AG04450 (cell line): Measurements from ENCODE around the gene CGRRF1. TPM values are rescaled to one million over a fixed set of nuclear protein-coding genes. Genes with fewer than 3 reads are reported as not detected.

Source experiments
- CTCF ChIA-PET: fragments of 300-600, 350-600 bp; formaldehyde crosslinking; extraction: SDS; loops from one replicate; lab custom pipeline; 2022; ENCODE audit warnings: antibody characterized with exemption, inconsistent platforms; lab: Charles Lee
- POLR2A ChIA-PET: fragments of 350-600 bp; formaldehyde crosslinking; extraction: SDS; loops from one replicate; lab custom pipeline; 2021; ENCODE audit warnings: antibody characterized with exemption, inconsistent platforms; lab: Yijun Ruan, JAX
- DNase-seq: peaks from one replicate; pipeline ENCODE4 v3.0.0-alpha.2; 2011; ENCODE audit warnings: low read depth, low spot score
- H3K27ac ChIP-seq: one replicate; pipeline ENCODE4 v1.5.1; 2012; ENCODE audit warnings: low read depth, low read length, control low read depth
- H3K27me3 ChIP-seq: one replicate; pipeline ENCODE4 v1.6.0; 2012; ENCODE audit warnings: low read length; ENCODE audit not compliant: control insufficient read depth, insufficient read depth
- H3K4me3 ChIP-seq: 2 replicates; pipeline ENCODE4 v1.5.1; 2011; ENCODE audit warnings: mild to moderate bottlenecking, low read depth, low read length, control low read depth
- H3K9me3 ChIP-seq: 2 replicates; pipeline ENCODE4 v1.5.1; 2012; ENCODE audit warnings: low read length; ENCODE audit not compliant: control insufficient read depth, insufficient read depth
- polyA plus RNA-seq: library from polyadenylated mRNA; depleted of rRNA; stranded (reverse); fragments of >200 nt; gene quantifications from 2 replicates; pipeline ENCODE4 v1.2.3, GENCODE V29; 2011
- TF ChIP-seq, protein P1 (sequence below): IDR thresholded peaks from 2 replicates; pipeline ENCODE4 v1.5.1; 2011; ENCODE audit warnings: low read depth, low read length, control low read depth, inconsistent platforms

CGRRF1 gene
- polyA plus RNA-seq, 1 experiment, result 22.2 TPM

DNA sequence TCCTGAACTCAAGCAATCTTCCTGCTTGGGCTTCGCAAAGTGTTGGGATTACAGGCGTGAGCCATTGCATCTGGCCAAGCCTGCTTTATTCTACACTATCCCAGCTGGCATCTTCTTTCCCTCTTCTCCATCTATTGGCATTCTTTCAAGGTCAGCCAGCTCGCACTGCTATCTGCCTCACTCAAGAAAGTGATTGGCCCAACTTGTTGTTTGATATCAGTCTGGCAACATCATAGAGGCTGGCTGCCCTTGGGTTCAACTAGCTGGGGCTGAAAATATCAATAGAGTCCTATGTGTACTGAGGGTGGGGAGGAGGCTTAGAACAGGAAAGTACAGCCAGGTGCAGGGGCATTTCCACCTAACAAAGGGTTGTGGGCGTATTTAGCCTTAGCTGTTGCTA is 38.1 kb upstream of the CGRRF1 start:
- H3K4me3 ChIP-seq, result no peak overlapping the region
- DNase-seq, result no peak
- POLR2A ChIA-PET, result interaction anchor here (0.5 kb wide), 1 partner anchor 20 kb away, joined by 9 read pairs; no protein-coding TSS in a partner anchor
- H3K27me3 ChIP-seq, result no peaks in the 10 kb centered on the region
- H3K9me3 ChIP-seq, result peaks cover 2% of the 10 kb centered on the region; the same call in 1 of the 2 replicates
- CTCF ChIA-PET, result interaction anchor here (1.1 kb wide), 1 partner anchor 302 kb away, joined by 3 read pairs; no protein-coding TSS in a partner anchor
- TF ChIP-seq, protein P1, sequence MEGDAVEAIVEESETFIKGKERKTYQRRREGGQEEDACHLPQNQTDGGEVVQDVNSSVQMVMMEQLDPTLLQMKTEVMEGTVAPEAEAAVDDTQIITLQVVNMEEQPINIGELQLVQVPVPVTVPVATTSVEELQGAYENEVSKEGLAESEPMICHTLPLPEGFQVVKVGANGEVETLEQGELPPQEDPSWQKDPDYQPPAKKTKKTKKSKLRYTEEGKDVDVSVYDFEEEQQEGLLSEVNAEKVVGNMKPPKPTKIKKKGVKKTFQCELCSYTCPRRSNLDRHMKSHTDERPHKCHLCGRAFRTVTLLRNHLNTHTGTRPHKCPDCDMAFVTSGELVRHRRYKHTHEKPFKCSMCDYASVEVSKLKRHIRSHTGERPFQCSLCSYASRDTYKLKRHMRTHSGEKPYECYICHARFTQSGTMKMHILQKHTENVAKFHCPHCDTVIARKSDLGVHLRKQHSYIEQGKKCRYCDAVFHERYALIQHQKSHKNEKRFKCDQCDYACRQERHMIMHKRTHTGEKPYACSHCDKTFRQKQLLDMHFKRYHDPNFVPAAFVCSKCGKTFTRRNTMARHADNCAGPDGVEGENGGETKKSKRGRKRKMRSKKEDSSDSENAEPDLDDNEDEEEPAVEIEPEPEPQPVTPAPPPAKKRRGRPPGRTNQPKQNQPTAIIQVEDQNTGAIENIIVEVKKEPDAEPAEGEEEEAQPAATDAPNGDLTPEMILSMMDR, result no peak
- H3K27ac ChIP-seq, result no peak overlapping the region

DNA sequence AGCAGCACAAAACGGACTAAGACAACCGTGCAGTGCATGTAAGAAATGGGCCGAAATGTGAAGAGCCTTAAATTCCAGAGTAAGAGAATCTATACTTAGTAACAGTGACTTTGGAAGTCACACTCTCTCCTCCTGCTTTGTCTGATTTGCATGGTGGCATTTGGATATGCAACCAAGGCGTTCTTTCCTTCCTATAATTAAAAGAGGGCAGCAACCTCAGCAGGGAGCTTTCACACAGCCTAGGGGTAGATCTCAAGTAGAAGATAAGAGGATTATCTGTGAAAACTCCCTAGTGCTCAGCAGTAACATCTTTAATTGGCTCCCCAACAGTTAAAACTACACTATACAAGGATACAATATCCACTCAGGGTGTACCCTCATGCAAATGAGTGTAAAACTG is 37.4 kb upstream of the CGRRF1 start:
- Histone ChIP-seq H3K4me3 (no peak overlapping the region), H3K27ac (no peak overlapping the region), H3K9me3 (no peaks in the 10 kb centered on the region), H3K27me3 (no peaks in the 10 kb centered on the region)
- ChIA-PET CTCF (no interaction called here), POLR2A (no interaction called here)
- TF ChIP-seq, protein P1, result no peak
- no peak for DNase-seq

DNA sequence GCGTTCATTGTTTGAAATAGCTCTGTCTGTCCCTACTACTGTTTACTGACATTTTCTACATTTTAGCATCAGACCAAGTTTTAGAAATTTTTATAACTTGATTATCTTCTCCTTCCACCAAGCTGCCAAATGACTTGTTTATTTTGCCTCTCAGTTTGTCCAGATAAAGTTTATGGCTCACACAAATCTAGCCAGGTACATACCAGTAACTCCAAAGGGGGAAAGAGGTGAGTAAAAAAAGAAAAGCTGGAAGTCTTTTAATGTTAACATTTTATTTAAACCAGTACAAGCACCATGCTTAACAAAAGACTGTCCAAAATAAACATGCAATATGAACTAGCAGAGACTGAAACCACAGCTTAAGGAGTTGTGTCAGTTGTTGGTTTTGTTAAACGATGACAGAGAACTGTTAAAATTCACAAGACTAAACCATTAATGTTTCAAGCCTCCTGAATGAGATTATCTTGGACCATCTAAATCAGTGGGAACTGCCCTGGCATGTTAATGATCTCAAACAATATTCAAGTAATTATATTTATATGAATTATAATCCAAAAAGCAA is 35.4 kb upstream of the CGRRF1 start:
- TF ChIP-seq, protein P1, result no peak
- H3K27ac ChIP-seq, result no peak overlapping the region
- no peaks in the 10 kb centered on the region for H3K27me3 ChIP-seq
- no peak for DNase-seq
- ChIA-PET CTCF (interaction anchor here (0.6 to 1.0 kb wide), 2 partner anchors 19 to 35 kb away, joined by 3 to 4 read pairs; partner anchors contain the start of gene CGRRF1), POLR2A (interaction anchor here (2.5 kb wide), 1 partner anchor 14 kb away, joined by 7 read pairs; no protein-coding TSS in a partner anchor)
- no peaks in the 10 kb centered on the region for H3K9me3 ChIP-seq
- H3K4me3 ChIP-seq, result no peak overlapping the region

DNA sequence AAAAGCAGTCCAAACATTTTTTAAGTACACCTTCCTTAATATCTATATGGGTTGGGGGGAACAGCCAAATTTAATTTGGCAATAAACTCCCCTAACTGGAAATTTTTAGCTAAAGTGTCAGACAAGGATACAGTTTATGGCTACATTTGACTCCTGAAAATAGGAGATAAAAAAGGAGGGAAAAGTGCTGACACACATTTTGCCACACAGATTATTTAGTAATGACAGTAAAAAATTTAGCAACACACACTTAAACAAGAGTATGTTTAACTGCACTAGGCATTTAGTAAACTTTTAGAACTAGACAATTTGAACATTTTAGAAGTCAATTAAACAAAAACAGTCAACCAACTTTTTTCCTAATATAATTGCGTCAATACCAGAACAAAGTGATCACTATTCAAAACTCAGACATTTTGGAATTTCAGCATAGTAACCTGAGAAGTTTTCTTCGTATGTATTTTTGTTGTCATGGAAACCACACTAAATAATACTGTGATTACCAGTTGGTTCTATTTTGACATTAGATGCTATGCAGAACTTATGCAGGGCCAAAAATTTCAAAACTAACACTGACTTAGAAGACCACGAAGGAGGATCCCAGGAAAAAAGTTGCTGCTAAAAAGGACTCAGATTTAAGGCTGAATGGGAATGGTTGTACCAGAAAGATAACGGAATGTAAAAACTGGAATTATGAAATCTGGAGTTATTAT is 34.4 kb upstream of the CGRRF1 start:
- Histone ChIP-seq H3K27me3 (no peaks in the 10 kb centered on the region), H3K9me3 (no peaks in the 10 kb centered on the region), H3K27ac (no peak overlapping the region), H3K4me3 (no peak overlapping the region)
- TF ChIP-seq, protein P1, result no peak
- no peak for DNase-seq
- POLR2A ChIA-PET, result interaction anchor here (2.5 kb wide), 1 partner anchor 13 kb away, joined by 7 read pairs; no protein-coding TSS in a partner anchor
- CTCF ChIA-PET, result no interaction called here

DNA sequence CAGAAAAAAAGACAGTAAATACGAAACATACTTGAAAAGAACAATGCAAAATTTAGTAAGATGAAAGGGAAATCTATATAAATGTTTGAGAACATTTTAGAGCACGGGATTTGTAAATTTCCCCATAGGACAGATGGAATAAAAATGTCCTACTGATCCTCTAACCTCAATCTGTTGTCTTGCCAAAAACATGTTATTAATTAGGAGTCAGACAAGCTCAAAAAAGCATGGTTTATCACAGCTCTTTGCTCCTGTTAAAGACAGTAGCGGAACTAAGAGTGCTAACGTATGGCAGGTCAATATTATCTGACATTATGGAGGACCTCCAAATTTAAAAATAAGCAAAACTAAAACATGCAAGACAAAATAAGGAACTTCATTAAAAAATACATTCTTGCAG is 33.8 kb upstream of the CGRRF1 start:
- CTCF ChIA-PET, result no interaction called here
- DNase-seq, result no peak
- Histone ChIP-seq H3K27me3 (no peaks in the 10 kb centered on the region), H3K4me3 (no peak overlapping the region), H3K9me3 (no peaks in the 10 kb centered on the region), H3K27ac (no peak overlapping the region)
- TF ChIP-seq, protein P1, result no peak
- POLR2A ChIA-PET, result no interaction called here
